Kidney (tissue), 14 donors: ENCODE results near the gene MYO16. TPM values are rescaled to one million over a fixed set of nuclear protein-coding genes. Genes with fewer than 3 reads are reported as not detected.

Experiments used
- DNase-seq, 5 donors: peaks; one replicate each; pipeline ENCODE4 v3.0.0-alpha.2; 2013 to 2020
- FAIRE-seq: peaks from 2 replicates; lab custom pipeline; 2012; peaks lifted over from hg19 to GRCh38; lab: Jason Lieb, UNC
- H3K27ac ChIP-seq, 2 donors: one replicate each; pipeline ENCODE4 v1.7.0; 2013; ENCODE audit warnings: low read depth in 2 of 2, low read length in 2 of 2, inconsistent platforms in 1 of 2
- H3K27me3 ChIP-seq: one replicate; pipeline ENCODE4 v1.7.1; 2013; ENCODE audit warnings: low read length, inconsistent platforms; ENCODE audit not compliant: control insufficient read depth, insufficient read depth
- H3K36me3 ChIP-seq, 3 donors: one replicate each; pipeline versions ENCODE4 v1.7.0 to v1.7.1; 2013; ENCODE audit warnings: low read length in 3 of 3, control low read depth in 1 of 3, inconsistent platforms in 1 of 3; ENCODE audit not compliant: insufficient read depth in 3 of 3, control insufficient read depth in 2 of 3
- H3K4me1 ChIP-seq, 3 donors: one replicate each; pipeline versions ENCODE4 v1.7.0 to v1.7.1; 2013; ENCODE audit warnings: low read length in 3 of 3, inconsistent platforms in 1 of 3, low read depth in 1 of 3; ENCODE audit not compliant: control insufficient read depth in 2 of 3, insufficient read depth in 2 of 3
- H3K4me3 ChIP-seq, 3 donors: one replicate each; pipeline versions ENCODE4 v1.7.0 to v1.8.1; 2013; ENCODE audit warnings: low read length in 3 of 3, control low read depth in 1 of 3, inconsistent platforms in 1 of 3
- H3K9ac ChIP-seq, 3 donors: one replicate each; pipeline versions ENCODE4 v1.7.0 to v1.7.1; 2013; ENCODE audit warnings: low read length in 3 of 3, control low read depth in 1 of 3, inconsistent platforms in 1 of 3
- H3K9me3 ChIP-seq, 3 donors: one replicate each; pipeline versions ENCODE4 v1.7.0 to v1.7.1; 2013; ENCODE audit warnings: low read length in 3 of 3, control low read depth in 1 of 3, inconsistent platforms in 1 of 3; ENCODE audit not compliant: control insufficient read depth in 2 of 3, insufficient read depth in 1 of 3
- intact Hi-C: fragments of 100-400 bp; cut with DNase I; formaldehyde crosslinking; loops from one replicate; pipeline ENCODE4 v1.11.1; 2022
- polyA plus RNA-seq: library from polyadenylated mRNA; stranded (reverse); fragments of 350-450 nt; fragmentation: Illumina TruSeq; extraction: RNeasy Lipid Tissue Mini Kit (QIAGEN cat#74804); gene quantifications from one replicate; pipeline ENCODE4 v1.2.3, GENCODE V29; 2014; ENCODE audit warnings: low read depth, low replicate concordance; ENCODE audit not compliant: insufficient read depth
- total RNA-seq: library from RNA; stranded (reverse); fragmentation: NEBNext Ultra II Directional; extraction: Animal tissue kit (Norgen Biotek cat#: 25700); gene quantifications from one replicate; pipeline ENCODE4 v1.2.1, GENCODE V29; 2021
- TF ChIP-seq, protein P1 (sequence below): IDR thresholded peaks from 3 replicates; pipeline ENCODE4 v1.5.1; 2012; ENCODE audit warnings: mild to moderate bottlenecking, moderate library complexity, borderline replicate concordance; ENCODE audit not compliant: insufficient read depth; ENCODE audit errors: extremely low read depth
- donor health status: control.
- donor health status: control.
- donor health status: control.
- donor health status: control.
- donor health status: control.
- donor health status: DM: yes; HTN: yes; CAD: no.
- donor health status: Normal renal cell carcinoma (clear cell type).

The MYO16 gene
- total and polyA plus RNA-seq, 2 donors from 2014 or later = 0.22 to 0.43 TPM

DNA sequence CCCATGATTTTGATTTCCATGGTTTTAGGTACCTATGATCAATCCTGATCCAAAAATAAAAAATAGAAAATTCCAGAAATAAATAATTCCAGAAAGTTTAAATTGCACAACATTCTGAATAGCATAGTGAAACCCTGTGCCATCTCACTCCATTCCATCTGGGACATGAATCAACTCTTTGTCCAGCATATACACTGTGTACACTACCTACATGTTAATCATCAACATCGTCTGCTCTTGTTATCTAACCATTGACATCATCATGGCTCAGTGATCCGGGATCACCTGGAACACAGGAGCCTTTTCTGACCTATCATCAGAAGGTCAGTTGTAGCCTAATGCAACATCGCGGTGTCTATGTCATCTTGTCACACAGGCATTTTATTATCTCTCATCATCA is 75.6 kb downstream of the MYO16 start:
- no peak for FAIRE-seq
- TF ChIP-seq, protein P1, sequence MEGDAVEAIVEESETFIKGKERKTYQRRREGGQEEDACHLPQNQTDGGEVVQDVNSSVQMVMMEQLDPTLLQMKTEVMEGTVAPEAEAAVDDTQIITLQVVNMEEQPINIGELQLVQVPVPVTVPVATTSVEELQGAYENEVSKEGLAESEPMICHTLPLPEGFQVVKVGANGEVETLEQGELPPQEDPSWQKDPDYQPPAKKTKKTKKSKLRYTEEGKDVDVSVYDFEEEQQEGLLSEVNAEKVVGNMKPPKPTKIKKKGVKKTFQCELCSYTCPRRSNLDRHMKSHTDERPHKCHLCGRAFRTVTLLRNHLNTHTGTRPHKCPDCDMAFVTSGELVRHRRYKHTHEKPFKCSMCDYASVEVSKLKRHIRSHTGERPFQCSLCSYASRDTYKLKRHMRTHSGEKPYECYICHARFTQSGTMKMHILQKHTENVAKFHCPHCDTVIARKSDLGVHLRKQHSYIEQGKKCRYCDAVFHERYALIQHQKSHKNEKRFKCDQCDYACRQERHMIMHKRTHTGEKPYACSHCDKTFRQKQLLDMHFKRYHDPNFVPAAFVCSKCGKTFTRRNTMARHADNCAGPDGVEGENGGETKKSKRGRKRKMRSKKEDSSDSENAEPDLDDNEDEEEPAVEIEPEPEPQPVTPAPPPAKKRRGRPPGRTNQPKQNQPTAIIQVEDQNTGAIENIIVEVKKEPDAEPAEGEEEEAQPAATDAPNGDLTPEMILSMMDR = no peak

DNA sequence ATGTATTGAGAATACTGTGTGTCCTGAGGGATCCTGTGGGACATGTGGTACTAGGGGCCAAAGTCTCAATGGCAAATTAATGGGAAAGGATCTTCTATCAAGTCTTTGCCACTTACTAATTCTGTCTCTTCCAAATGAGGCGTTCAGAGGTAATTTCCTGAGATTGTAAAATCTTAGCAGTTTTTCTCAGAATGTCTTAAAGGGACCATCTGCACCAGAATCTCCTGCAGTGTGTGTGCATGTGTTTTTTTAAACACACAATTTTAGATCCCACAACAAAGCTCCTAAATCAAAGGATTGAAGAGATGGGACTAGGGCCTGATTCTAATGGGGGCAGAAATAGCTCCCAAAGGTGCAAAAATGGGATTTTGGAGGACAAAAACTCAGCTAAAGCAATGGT is 78.2 kb downstream of the MYO16 start:
- intact Hi-C loops = no loop called here
- H3K27ac ChIP-seq = no peak overlapping the region
- FAIRE-seq = no peak
- H3K4me3 ChIP-seq = no peak overlapping the region
- H3K36me3 ChIP-seq = no peaks in the 10 kb centered on the region
- no peak for DNase-seq
- peaks cover 0 to 2% (median 0%) of the 10 kb centered on the region in 3 donors for H3K9me3 ChIP-seq
- H3K9ac ChIP-seq = no peak overlapping the region
- TF ChIP-seq, protein P1 = no peak
- no peaks in the 10 kb centered on the region for H3K4me1 ChIP-seq
- no peaks in the 10 kb centered on the region for H3K27me3 ChIP-seq

More for the DNA sequence above, 75.6 kb downstream of the MYO16 start:
- DNase-seq = no peak
- H3K4me1 ChIP-seq = no peaks in the 10 kb centered on the region
- no peak overlapping the region for H3K27ac ChIP-seq
- H3K27me3 ChIP-seq = no peaks in the 10 kb centered on the region
- peaks cover 0 to 5% (median 5%) of the 10 kb centered on the region in 3 donors for H3K9me3 ChIP-seq
- H3K4me3 ChIP-seq = no peak overlapping the region
- H3K9ac ChIP-seq = no peak overlapping the region
- H3K36me3 ChIP-seq = no peaks in the 10 kb centered on the region
- intact Hi-C loops = no loop called here

DNA sequence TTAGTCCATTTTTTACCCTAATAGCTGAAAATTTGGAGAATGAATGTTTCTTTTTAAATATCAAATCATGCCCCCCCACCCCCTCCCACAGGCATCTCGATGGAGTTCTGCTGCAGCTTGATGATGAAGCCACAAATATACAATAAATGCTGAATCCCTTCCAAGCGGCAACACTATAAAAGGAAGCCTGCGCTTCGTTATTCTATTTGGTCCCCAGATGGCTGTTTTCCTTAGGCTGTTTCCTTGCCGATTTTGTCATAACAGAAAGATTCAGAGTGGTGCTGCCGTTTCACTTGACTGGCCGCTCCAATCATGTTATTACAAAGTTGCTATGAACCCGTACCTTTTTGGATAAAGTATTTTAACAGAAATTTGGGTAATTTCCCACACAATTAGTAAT is 79.5 kb downstream of the MYO16 start:
- TF ChIP-seq, protein P1 = no peak
- DNase-seq (peak in 1 of 5 donors; percentile 18), FAIRE-seq (no peak)
- no peak overlapping the region for H3K4me3 ChIP-seq
- H3K4me1 ChIP-seq = no peaks in the 10 kb centered on the region
- intact Hi-C loops = no loop called here
- no peak overlapping the region for H3K27ac ChIP-seq
- no peak overlapping the region for H3K9ac ChIP-seq
- no peaks in the 10 kb centered on the region for H3K27me3 ChIP-seq
- no peaks in the 10 kb centered on the region for H3K9me3 ChIP-seq
- no peaks in the 10 kb centered on the region for H3K36me3 ChIP-seq

DNA sequence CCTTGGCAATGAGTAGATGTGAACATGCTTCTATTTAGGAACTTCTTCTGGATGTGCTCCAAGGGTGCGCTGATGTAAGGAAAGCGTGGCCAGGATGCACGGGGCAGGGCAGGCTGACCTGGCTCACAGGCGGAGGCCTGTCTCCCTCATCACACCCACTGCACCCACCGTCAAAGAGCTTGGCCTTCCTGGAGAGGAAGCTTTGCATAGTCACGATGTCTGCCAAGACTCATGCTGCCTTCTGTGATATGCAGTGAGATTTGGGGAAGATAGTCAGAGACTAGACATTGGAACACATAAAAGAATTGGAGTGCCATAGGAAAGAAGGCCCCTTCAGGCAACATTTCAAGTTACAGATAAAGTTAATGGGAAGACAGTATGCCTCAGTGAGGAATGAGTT is 82.0 kb downstream of the MYO16 start:
- H3K9me3 ChIP-seq = no peaks in the 10 kb centered on the region
- no peak overlapping the region for H3K9ac ChIP-seq
- H3K36me3 ChIP-seq = no peaks in the 10 kb centered on the region
- no peak overlapping the region for H3K27ac ChIP-seq
- no peak overlapping the region for H3K4me3 ChIP-seq
- TF ChIP-seq, protein P1 = no peak
- DNase-seq (no peak), FAIRE-seq (no peak)
- H3K27me3 ChIP-seq = no peaks in the 10 kb centered on the region
- H3K4me1 ChIP-seq = no peaks in the 10 kb centered on the region
- intact Hi-C loops = no loop called here
